Heart right ventricle (tissue), 16 donors: ENCODE measurements around the gene CRTC1. TPM values are rescaled to one million over a fixed set of nuclear protein-coding genes. Genes with fewer than 3 reads are reported as not detected.

Source experiments
- ATAC-seq, 8 donors: fragments of 200-7000 bp; cut with Tn5 transposase; one replicate each; pipeline ENCODE4 v1.9.1; 2020; ENCODE audit warnings: mild to moderate bottlenecking in 8 of 8, moderate library complexity in 8 of 8, moderate number of reproducible peaks in 1 of 8
- DNase-seq, 2 donors: peaks; one replicate each; pipeline ENCODE4 v3.0.0-alpha.2; 2020
- H3K27ac ChIP-seq, 10 donors: fragments of 200-600 bp; sonication (generic) in 2 of 10; one replicate each; pipeline versions ENCODE4 v1.5.0 to v1.8.0; 2020 to 2022; ENCODE audit warnings: mild to moderate bottlenecking in 3 of 10
- H3K27me3 ChIP-seq, 7 donors: fragments of 200-600 bp; one replicate each; pipeline ENCODE4 v1.8.0; 2021 to 2022; ENCODE audit warnings: mild to moderate bottlenecking in 2 of 7
- H3K36me3 ChIP-seq, 9 donors: fragments of 200-600 bp; sonication (generic) in 1 of 9; one replicate each; pipeline versions ENCODE4 v1.5.0 to v1.8.0; 2020 to 2022; ENCODE audit warnings: mild to moderate bottlenecking in 2 of 9
- H3K4me1 ChIP-seq, 9 donors: fragments of 200-600 bp; sonication (generic) in 1 of 9; one replicate each; pipeline versions ENCODE4 v1.5.0 to v1.8.0; 2020 to 2022; ENCODE audit warnings: mild to moderate bottlenecking in 4 of 9
- H3K4me3 ChIP-seq, 10 donors: fragments of 200-600 bp; sonication (generic) in 2 of 10; one replicate each; pipeline versions ENCODE4 v1.5.0 to v1.8.0; 2020 to 2022; ENCODE audit warnings: mild to moderate bottlenecking in 7 of 10, moderate library complexity in 2 of 10
- H3K9me3 ChIP-seq, 11 donors: fragments of 200-600 bp in 10 of 11; sonication (generic) in 2 of 11; one replicate each; pipeline versions ENCODE4 v1.5.0 to v1.8.0; 2013 to 2022; ENCODE audit warnings: mild to moderate bottlenecking in 2 of 11, control low read depth in 1 of 11, moderate library complexity in 1 of 11
- WGBS, 2 donors: extraction: QIAGEN DNeasy Blood & Tissue Kit; methylation state at CpG; one replicate each; pipeline ENCODE4 v1.1.7; 2013; ENCODE audit warnings: inconsistent platforms in 1 of 2; 5-methylcytosine and 5-hydroxymethylcytosine counted together
- intact Hi-C, 10 donors: fragments of 100-400 bp; cut with DNase I; formaldehyde crosslinking; loops; one replicate each; pipeline versions ENCODE4 v1.11.1 to v1.14.2; 2022
- polyA plus RNA-seq, 2 donors: library from polyadenylated mRNA; stranded (reverse); fragments of 200-250 nt; gene quantifications; one replicate each; pipeline ENCODE4 v1.2.3, GENCODE V29; 2013
- total RNA-seq, 10 donors: library from RNA; stranded (reverse); fragmentation: NEBNext Ultra II Directional in 3 of 10; extraction: Animal tissue kit (Norgen Biotek cat#: 25700) in 3 of 10; gene quantifications; one replicate each; pipeline versions ENCODE4 v1.2.1 to v1.2.4, GENCODE V29; 2021 to 2023
- TF ChIP-seq, protein P1 (sequence below), 9 donors: fragments of 200-600 bp; sonication (generic) in 2 of 9; IDR thresholded peaks; one replicate each; pipeline versions ENCODE4 v1.5.0 to v1.8.0; 2021 to 2022; ENCODE audit warnings: antibody characterized with exemption in 9 of 9, mild to moderate bottlenecking in 5 of 9, moderate library complexity in 1 of 9
- donor health status: Arrhythmogenic right ventricular cardiomyopathy.
- donor health status: ischemic (EF 13 %, LVEDD 7.1; RV severe dilation, severe dysfunction).
- donor health status: healthy with polysubstance abuse.
- donor health status: DM: no; HTN: yes; CAD: no.
- donor health status: DM: no; HTN: no; CAD: no.
- donor health status: ischemic (EF 25% LVEDD 6.9; RV normal size, moderate dysfunction).
- donor health status: ischemic (EF 25% LVEDD 5.7; RV mildly dilated, moderate dysfunction).
- donor health status: healthy.
- donor health status: DM: yes; HTN: yes; CAD: no.
- donor health status: Ischemic cardiomyopathy.
- donor health status: ischemic (EF 35%, LVEDD 5.7; RV mildly dilated, moderate dysfunction).
- donor health status: nonischemic (EF 11% LVEDD 7.7; RV severe dilation, severe dysfunction).
- donor health status: DM: yes; HTN: yes; CAD: no.
- donor health status: PGD.
- donor health status: ischemic (EF 29% LVEDD 5.4; RV normal size, mild dysfunction).
- donor health status: nonischemic (EF 23%, LVEDD 6.1; RV moderate dilation, normal function).

The CRTC1 gene
- total and polyA plus RNA-seq, 12 donors: 3.2 to 11.8 (median 9.1) TPM

DNA sequence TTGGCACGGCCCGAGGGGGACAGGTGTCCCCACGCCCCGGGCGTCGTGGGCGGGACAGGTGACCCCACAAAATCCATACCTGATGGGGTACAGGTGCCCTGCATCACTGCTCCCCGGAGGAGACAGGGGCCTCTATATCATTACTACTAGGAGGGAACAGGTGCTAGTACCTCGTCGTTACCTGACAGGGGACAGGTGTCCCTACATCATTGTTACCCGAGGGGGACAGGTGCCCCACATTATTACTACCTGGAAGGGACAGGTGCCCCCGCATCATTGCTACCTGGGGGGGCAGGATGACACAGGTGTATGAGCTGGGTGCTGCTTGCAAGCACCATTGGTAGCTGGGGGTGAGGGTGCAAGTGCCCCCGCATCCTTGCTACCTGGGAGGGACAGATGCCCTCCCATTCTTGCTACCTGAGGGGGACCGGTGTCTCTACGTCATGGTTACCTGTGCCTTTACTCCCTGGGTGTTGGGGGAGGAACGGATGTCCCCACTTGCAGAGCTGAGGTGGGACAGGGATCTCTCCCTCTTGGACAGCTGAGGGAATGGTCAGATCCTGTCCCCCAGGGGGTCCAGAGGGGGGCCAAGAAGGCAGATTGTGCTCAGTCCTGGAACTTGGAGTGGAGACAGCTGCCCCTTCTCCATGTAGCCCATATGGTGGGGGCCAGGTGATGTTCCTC is 620 bp downstream of the CRTC1 start:
- intact Hi-C loops: loop anchor here in 6 of 10 donors (1.0 to 10.0 kb wide), 8 partner anchors 33 to 229 kb away; partner anchors contain the start of genes UPF1 (in 4 of the 6) and KLHL26 (in 1 of the 6)
- ATAC-seq (peak in 2 of 8 donors; percentile 3 to 43), DNase-seq (no peak)
- no peaks in the 10 kb centered on the region for H3K9me3 ChIP-seq
- WGBS, 2 donors: 19 to 22% methylated on average over 14 to 16 of the region's 16 CpGs
- no peaks in the 10 kb centered on the region for H3K36me3 ChIP-seq
- H3K27ac ChIP-seq: peak overlapping the region in 8 of 10 donors; percentile 44 to 90 (median 80)
- H3K27me3 ChIP-seq: no peaks in the 10 kb centered on the region
- peak overlapping the region; percentile 44 to 66 (median 57) for H3K4me3 ChIP-seq
- TF ChIP-seq, protein P1, sequence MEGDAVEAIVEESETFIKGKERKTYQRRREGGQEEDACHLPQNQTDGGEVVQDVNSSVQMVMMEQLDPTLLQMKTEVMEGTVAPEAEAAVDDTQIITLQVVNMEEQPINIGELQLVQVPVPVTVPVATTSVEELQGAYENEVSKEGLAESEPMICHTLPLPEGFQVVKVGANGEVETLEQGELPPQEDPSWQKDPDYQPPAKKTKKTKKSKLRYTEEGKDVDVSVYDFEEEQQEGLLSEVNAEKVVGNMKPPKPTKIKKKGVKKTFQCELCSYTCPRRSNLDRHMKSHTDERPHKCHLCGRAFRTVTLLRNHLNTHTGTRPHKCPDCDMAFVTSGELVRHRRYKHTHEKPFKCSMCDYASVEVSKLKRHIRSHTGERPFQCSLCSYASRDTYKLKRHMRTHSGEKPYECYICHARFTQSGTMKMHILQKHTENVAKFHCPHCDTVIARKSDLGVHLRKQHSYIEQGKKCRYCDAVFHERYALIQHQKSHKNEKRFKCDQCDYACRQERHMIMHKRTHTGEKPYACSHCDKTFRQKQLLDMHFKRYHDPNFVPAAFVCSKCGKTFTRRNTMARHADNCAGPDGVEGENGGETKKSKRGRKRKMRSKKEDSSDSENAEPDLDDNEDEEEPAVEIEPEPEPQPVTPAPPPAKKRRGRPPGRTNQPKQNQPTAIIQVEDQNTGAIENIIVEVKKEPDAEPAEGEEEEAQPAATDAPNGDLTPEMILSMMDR (IDR thresholded peaks at IDR 0.05): no peak
- H3K4me1 ChIP-seq: peaks cover 7 to 33% (median 14%) of the 10 kb centered on the region in 9 donors

GRCh38 chr19:18684642-18684993 is 1.1 kb downstream of the CRTC1 start:
- intact Hi-C loops: loop anchor here in 5 of 10 donors (5.0 to 10.0 kb wide), 5 partner anchors 92 to 230 kb away; partner anchors contain the start of gene UPF1 (in 4 of the 5)
- DNase-seq: no peak
- peak in 1 of 8 donors; percentile 2 for ATAC-seq
- no peaks in the 10 kb centered on the region for H3K36me3 ChIP-seq
- H3K4me1 ChIP-seq: peaks cover 7 to 33% (median 14%) of the 10 kb centered on the region in 9 donors
- no peaks in the 10 kb centered on the region for H3K27me3 ChIP-seq
- H3K4me3 ChIP-seq: peak overlapping the region in 4 of 10 donors; percentile 58 to 66 (median 62)
- TF ChIP-seq, protein P1 (IDR thresholded peaks at IDR 0.05): no peak
- H3K9me3 ChIP-seq: no peaks in the 10 kb centered on the region
- WGBS, 2 donors: 95 to 100% methylated on average over 3 of the region's 3 CpGs
- no peak overlapping the region for H3K27ac ChIP-seq

GRCh38 chr19:18685597-18686190 is 2.2 kb downstream of the CRTC1 start:
- ATAC-seq (no peak), DNase-seq (no peak)
- H3K4me1 ChIP-seq: peaks cover 7 to 33% (median 14%) of the 10 kb centered on the region in 9 donors
- no peaks in the 10 kb centered on the region for H3K9me3 ChIP-seq
- 73 to 82% methylated on average over 5 of the region's 5 CpGs for WGBS, 2 donors
- H3K27me3 ChIP-seq: no peaks in the 10 kb centered on the region
- no peaks in the 10 kb centered on the region for H3K36me3 ChIP-seq
- TF ChIP-seq, protein P1 (IDR thresholded peaks at IDR 0.05): no peak
- H3K27ac ChIP-seq: no peak overlapping the region
- intact Hi-C loops: loop anchor here in 2 of 10 donors (10.0 kb wide), 2 partner anchors 149 to 231 kb away; partner anchors contain the start of gene UPF1 (in 2 of the 2)
- H3K4me3 ChIP-seq: no peak overlapping the region

GRCh38 chr19:18687740-18688465 is 4.4 kb downstream of the CRTC1 start:
- no peak overlapping the region for H3K27ac ChIP-seq
- H3K9me3 ChIP-seq: no peaks in the 10 kb centered on the region
- H3K4me3 ChIP-seq: no peak overlapping the region
- TF ChIP-seq, protein P1 (IDR thresholded peaks at IDR 0.05): no peak
- H3K36me3 ChIP-seq: no peaks in the 10 kb centered on the region
- ATAC-seq (no peak), DNase-seq (no peak)
- H3K27me3 ChIP-seq: no peaks in the 10 kb centered on the region
- 94 to 95% methylated on average over 16 of the region's 16 CpGs for WGBS, 2 donors
- intact Hi-C loops: loop anchor here in 2 of 10 donors (10.0 kb wide), 2 partner anchors 147 to 233 kb away; partner anchors contain the start of gene UPF1 (in 2 of the 2)
- peaks cover 7 to 29% (median 11%) of the 10 kb centered on the region in 9 donors for H3K4me1 ChIP-seq
